Measurements from ENCODE around the gene ZNF219.

- TF ChIP-seq, protein P1, sequence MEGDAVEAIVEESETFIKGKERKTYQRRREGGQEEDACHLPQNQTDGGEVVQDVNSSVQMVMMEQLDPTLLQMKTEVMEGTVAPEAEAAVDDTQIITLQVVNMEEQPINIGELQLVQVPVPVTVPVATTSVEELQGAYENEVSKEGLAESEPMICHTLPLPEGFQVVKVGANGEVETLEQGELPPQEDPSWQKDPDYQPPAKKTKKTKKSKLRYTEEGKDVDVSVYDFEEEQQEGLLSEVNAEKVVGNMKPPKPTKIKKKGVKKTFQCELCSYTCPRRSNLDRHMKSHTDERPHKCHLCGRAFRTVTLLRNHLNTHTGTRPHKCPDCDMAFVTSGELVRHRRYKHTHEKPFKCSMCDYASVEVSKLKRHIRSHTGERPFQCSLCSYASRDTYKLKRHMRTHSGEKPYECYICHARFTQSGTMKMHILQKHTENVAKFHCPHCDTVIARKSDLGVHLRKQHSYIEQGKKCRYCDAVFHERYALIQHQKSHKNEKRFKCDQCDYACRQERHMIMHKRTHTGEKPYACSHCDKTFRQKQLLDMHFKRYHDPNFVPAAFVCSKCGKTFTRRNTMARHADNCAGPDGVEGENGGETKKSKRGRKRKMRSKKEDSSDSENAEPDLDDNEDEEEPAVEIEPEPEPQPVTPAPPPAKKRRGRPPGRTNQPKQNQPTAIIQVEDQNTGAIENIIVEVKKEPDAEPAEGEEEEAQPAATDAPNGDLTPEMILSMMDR (IDR thresholded peaks at IDR 0.05): no peak
- no peak for TF ChIP-seq POLR2A (IDR thresholded peaks at IDR 0.05)
- no peak for TF ChIP-seq EP300 (IDR thresholded peaks at IDR 0.05)
- no peak for TF ChIP-seq POLR2AphosphoS5 (IDR thresholded peaks at IDR 0.05)
Observed at GRCh38 chr14:21059842-21060613, 38.4 kb downstream of the ZNF219 start.
